Measurements from ENCODE around the gene CAMSAP3.
A peak's percentile ranks its signal among the peaks of the same experiment; 100 is the strongest.

Gene CAMSAP3

GRCh38 chr19:7644550-7644877 lies 48.9 kb downstream of the CAMSAP3 start:
- no peak for DNase-seq (ENCODE audit: low read depth in 2 of 2, low spot score in 1 of 2)

DNA sequence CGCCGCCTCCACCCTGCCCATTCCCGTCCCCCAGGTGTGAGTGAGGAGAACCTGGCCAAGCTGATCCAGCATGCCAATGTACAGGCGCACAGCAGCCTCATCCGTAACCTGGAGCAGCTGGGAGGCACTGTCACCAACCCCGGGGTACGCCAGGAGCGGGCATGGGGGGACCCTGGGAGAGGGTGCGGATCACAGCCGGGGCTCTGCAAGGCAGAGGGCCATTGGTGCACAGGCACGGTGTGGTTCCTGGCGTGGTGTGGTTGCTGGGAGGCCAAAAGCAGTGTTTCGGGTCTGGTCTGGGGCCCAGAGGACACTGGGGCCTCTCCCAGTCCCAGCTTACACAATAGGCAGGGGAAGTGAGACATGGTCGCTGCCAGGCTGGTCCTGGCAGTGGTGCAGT lies 49.5 kb downstream of the CAMSAP3 start:
- no peak for DNase-seq (ENCODE audit: low read depth in 2 of 2, low spot score in 1 of 2)

GRCh38 chr19:7645656-7646425 lies 50.2 kb downstream of the CAMSAP3 start:
- no peak for DNase-seq (ENCODE audit: low read depth in 2 of 2, low spot score in 1 of 2)

GRCh38 chr19:7646426-7646700 lies 50.7 kb downstream of the CAMSAP3 start:
- no peak for DNase-seq (ENCODE audit: low read depth in 2 of 2, low spot score in 1 of 2)

DNA sequence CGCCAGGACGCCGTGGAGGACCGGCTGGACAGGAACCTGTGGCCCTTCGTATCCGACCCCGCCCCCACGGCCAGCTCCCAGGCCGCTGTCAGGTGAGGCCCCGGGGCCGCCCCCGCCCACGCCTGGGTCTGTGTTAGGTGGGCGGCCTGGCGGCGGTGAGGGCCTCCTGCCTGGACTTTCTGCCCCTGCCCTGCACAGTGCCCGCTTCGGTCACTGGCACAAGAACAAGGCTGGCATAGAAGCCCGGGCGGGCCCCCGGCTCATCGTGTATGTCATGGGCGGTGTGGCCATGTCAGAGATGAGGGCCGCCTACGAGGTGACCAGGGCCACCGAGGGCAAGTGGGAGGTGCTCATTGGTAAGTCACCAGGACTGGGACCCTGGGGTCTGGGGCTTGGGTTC lies 51.5 kb downstream of the CAMSAP3 start:
- DNase-seq (ENCODE audit: low read depth in 2 of 2, low spot score in 1 of 2), result no peak

GRCh38 chr19:7648265-7649014 lies 52.8 kb downstream of the CAMSAP3 start:
- no peak for DNase-seq (ENCODE audit: low read depth in 2 of 2, low spot score in 1 of 2)

DNA sequence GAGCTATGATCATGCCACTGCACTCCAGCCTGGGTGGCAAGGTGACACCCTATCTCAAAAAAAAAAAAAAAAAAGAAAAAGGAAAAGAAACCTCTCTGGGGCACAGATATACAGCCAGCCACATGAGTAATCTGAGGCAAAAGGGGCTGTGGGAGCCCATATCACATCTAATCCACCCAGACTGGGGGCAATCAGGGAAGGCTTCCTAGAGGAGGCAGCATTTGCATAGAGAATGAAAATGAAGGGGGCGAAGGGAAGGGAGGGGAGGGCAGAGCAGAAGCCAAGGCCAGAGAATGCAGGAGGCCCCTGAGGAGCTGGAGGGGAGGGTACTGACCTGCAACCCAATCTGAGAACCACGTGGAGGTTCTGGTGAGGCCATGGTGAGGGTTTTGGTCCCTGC lies 54.5 kb downstream of the CAMSAP3 start:
- no peak for DNase-seq (ENCODE audit: low read depth in 2 of 2, low spot score in 1 of 2)

- DNase-seq (ENCODE audit: low read depth in 2 of 2, low spot score in 1 of 2), result peak; percentile 75 to 76
Measured at GRCh38 chr19:7652061-7652641, 56.5 kb downstream of the CAMSAP3 start.

- no peak for DNase-seq (ENCODE audit: low read depth in 2 of 2, low spot score in 1 of 2)
Measured at GRCh38 chr19:7654401-7654800, 58.7 kb downstream of the CAMSAP3 start.

DNA sequence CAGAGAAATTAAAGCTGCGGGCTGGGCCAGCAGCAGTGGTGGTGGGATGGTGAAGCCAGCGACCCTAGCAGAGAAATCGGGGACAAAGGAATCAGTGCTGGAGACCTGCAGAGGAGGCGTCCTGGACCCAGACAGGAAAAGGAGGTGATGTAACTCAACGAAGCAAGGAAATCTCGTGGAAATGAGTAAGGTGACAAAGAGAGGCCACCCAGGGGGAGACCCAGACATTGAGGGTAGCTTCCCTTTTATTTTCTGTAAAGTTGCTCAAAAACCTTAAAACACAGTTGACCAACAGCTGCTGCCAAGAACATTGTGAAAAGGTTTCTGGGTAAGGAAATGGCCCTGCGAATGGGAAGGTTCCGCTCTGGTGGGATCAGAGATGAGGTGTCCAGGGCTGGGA lies 59.9 kb downstream of the CAMSAP3 start:
- DNase-seq (ENCODE audit: low read depth in 2 of 2, low spot score in 1 of 2), result no peak

GRCh38 chr19:7657131-7657751 lies 61.6 kb downstream of the CAMSAP3 start:
- no peak for DNase-seq (ENCODE audit: low read depth in 2 of 2, low spot score in 1 of 2)

DNA sequence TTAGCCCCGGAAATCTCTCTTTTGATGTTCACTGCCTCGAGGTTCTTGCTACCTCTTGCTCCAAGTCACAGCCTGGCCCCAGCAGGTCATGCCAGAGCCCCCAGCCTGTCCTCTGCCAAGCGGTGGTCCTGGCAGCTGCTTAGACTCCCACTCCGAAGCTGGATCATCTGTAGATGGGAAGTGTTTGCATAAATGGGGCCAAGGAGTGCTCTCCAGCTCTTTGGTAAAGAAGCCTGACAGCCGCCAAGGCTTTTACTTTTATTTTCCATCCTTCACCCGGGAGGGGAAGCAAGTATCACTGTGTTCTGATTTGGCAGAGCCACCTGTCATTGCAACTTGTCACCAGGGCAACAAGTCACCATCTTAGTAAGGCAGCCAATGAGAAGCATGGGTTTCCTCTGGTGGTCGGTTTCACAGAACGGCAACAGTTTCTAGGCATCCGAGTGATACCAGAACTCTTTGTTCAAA lies 62.6 kb downstream of the CAMSAP3 start:
- no peak for DNase-seq (ENCODE audit: low read depth in 2 of 2, low spot score in 1 of 2)

DNA sequence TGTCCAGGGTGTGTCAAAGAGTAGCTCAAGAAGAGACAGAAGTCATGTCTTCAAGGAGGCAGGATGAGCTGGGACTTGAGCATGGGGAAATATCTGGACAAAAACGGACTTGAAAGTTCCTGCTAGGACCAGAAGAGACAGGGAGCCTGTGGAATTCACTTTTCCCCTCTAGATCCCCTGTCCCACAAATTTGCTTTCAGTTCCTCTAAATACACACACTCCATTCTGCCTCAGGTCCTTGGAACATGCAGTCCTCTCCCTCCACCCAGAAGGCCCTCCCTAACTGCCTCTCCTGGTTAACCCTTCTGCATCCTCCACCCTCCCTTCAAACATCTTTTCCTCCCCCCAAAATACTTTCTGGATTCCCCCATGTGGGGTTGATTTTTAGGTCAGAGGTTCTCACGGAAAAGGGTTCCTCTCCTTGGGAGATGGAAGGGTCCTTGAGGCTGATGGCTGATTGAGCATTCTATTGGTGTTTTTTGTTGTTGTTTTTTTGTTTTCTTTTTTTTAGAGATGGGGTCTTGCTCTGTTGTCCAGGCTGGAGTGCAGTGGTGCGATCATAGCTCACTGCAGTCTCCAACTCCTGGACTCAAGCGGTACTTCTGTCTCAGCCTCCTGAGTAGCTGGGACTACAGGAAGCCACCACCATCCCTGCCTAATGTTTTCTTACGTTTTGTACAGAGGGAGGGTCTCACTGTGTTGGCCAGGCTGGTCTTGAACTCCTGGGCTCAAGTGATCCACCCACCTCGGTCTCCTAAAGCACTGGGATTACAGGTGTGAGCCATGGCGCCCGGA lies 66.3 kb downstream of the CAMSAP3 start:
- DNase-seq (ENCODE audit: low read depth in 2 of 2, low spot score in 1 of 2), result no peak

- no peak for DNase-seq (ENCODE audit: low read depth in 2 of 2, low spot score in 1 of 2)
Measured at GRCh38 chr19:7662657-7663056, 67.0 kb downstream of the CAMSAP3 start.

DNA sequence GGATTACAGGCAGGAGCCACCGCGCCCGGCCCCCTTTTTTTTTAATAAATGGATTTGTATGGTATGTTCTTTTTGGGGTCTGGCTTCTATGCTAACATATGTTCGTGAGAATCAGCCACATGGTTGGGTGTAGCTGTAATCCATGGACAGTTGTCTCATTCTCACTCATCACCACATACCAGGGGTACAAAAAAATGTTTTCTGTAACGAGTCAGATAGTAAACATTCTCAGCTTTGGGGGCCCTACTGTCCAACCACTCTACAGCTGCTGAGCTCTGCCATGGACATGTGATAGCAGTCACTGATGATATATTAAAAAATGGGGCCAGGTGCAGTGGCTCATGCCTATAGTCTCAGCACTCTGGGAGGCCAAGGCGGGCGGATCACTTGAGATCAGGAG lies 68.0 kb downstream of the CAMSAP3 start:
- no peak for DNase-seq (ENCODE audit: low read depth in 2 of 2, low spot score in 1 of 2)

GRCh38 chr19:7665076-7665475 lies 69.4 kb downstream of the CAMSAP3 start:
- no peak for DNase-seq (ENCODE audit: low read depth in 2 of 2, low spot score in 1 of 2)
